GM20000 (cell line): ENCODE data around the gene PITPNB.

Experiments used
- DNase-seq: peaks from one replicate; pipeline ENCODE4 v3.0.0; 2012; ENCODE audit warnings: low spot score
- CTCF ChIP-seq: IDR thresholded peaks from 2 replicates; pipeline ENCODE4 v1.5.1; 2012; ENCODE audit warnings: mild to moderate bottlenecking, control low read depth; ENCODE audit errors: extremely low read depth, missing control alignments

Gene PITPNB

GRCh38 chr22:27903805-27904473 lies 15.1 kb downstream of the PITPNB start:
- DNase-seq = no peak
- no peak for TF ChIP-seq CTCF

GRCh38 chr22:27900153-27900552 lies 18.9 kb downstream of the PITPNB start:
- no peak for TF ChIP-seq CTCF
- DNase-seq = no peak

GRCh38 chr22:27896245-27896644 lies 22.8 kb downstream of the PITPNB start:
- no peak for TF ChIP-seq CTCF
- DNase-seq = peak; percentile 34

- no peak for TF ChIP-seq CTCF
Measured at GRCh38 chr22:27895600-27895999, 23.5 kb downstream of the PITPNB start.

GRCh38 chr22:27892811-27893210 lies 26.2 kb downstream of the PITPNB start:
- TF ChIP-seq CTCF = no peak
- no peak for DNase-seq

More at GRCh38 chr22:27895600-27895999, 23.5 kb downstream of the PITPNB start:
- DNase-seq = peak; percentile 57

GRCh38 chr22:27892064-27892463 lies 27.0 kb downstream of the PITPNB start:
- TF ChIP-seq CTCF = no peak
- no peak for DNase-seq

GRCh38 chr22:27888310-27888709 lies 30.7 kb downstream of the PITPNB start:
- TF ChIP-seq CTCF = no peak
- DNase-seq = no peak
